Measurements from ENCODE around the gene CTSH.
"Not testable (repeated sequence)": the region's sequence is repeated elsewhere in the genome, so short reads cannot be mapped to it uniquely, and the experiment has no call there.

CTSH gene

GRCh38 chr15:78880813-78881212 is 64.0 kb downstream of the CTSH start:
- DNase-seq (ENCODE audit: low spot score): no peak

DNA sequence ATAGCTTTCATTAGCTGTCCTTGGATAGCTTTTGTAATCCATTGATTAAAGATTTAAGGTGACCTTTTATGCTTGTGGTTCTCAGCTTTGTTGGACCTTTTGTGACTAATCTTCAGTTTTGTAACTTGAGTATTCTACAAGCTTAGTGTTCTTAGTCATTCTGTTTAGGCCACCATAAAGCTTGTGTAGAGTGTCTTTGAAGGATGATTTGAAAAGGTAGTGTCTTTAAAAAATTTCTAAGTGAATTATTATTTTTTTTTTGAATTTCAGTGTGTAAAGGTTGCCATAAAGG is 64.7 kb downstream of the CTSH start:
- DNase-seq (ENCODE audit: low spot score): no peak

- no peak for DNase-seq (ENCODE audit: low spot score)
These were observed 65.2 kb downstream of the CTSH start for GRCh38 chr15:78879517-78880241.

- no peak for DNase-seq (ENCODE audit: low spot score)
These were observed 66.5 kb downstream of the CTSH start for GRCh38 chr15:78878356-78878755.

DNA sequence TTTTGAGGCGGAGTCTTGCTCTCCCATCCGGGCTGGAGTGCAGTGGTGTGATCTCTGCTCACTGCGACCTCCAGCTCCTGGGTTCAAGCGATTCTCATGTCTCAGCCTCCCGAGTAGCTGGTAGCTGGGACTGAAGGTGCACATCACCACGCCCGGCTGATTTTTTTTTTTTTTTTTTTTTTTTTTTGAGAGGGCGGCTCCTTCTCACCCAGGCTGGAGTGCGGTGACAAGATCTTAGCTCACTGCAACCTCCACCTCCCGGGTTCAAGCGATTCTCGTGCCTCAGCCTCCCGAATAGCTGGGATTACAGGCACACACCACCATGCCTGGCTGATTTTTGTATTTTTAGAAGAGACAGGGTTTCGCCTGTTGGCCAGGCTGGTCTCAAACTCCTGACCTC is 67.9 kb downstream of the CTSH start:
- not testable (repeated sequence) for DNase-seq (ENCODE audit: low spot score)

DNA sequence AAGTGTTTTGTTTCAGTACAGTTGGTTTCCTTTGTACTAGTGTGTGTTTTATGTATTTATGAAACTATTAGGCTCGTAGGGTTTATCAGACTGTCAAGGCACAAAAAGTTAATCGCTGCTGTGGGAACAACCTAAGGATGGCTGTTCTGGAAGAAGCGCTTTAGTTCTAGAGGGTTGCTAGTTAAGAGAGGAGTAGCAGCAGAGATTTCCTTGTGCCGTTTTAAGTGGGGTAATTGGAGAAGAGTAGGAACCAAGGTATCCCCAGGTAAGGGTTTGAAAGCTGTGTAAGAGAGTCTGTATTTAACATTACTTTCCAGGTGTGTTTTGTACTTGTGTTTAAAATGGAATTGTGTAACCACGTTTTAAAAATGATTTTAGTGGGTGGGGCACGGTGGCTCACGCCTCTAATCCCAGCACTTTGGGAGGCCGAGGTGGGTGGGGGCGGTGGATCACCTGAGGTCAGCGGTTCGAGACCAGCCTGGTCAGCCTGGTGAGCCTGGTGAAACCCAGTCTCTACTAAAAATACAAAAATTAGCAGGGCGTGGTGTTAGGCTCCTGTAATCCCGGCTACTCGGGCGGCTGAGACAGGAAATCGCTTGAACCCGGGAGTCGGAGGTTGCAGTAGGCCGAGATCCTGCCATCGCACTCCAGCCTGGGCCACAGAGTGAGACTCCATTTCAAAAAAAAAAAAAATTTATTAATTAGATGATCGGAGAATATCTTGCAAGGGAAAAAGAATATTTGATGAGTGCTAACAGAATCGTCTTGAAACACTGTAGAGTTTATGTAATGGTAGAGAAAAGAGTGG is 69.5 kb downstream of the CTSH start:
- DNase-seq (ENCODE audit: low spot score): no peak

DNA sequence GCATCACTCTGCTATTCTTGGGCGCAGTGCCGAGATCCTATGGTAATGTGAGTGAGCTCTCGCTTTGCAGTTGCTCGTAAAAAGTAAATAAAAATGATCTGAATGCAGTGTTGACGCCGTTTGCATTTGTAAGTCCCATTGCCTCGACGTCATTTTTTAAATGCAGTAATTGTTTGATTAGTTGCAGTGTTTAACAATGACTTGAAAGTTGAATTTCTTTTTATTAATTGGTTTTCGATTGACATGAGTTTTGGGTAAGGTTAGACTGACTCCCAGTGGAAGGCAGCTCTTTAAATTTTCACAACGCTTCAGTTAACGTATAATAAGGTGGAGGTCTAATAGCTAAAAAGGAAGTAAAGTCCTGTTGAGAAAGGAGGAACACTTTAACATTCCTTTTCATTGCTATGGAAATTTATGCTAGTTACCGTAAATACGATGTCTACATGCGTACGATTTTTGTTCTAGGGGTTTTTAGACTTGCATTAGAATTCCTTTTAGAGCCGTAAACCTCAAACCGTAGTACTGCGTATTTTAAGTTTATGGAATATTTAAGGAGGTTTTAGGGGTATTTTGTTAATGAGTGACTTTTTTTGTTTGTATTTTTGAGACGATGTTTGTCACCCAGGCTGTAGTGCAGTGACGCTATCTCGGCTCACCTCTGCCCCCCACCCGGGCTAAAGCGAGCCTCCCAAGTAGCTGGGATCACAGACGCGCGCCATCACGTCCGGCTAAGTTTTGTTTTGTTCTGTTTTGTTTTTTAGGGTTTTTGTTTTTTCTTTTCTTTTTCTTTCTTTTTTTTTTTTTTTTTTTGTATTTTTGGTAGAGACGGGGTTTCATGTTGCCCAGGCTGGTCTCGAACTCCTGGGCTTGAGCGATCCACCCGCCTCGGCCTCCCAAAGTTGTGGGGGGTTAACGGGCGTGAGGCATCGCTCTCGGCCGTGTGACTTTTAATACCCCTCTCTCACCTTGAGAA is 70.8 kb downstream of the CTSH start:
- DNase-seq (ENCODE audit: low spot score): no peak

- DNase-seq (ENCODE audit: low spot score): peak; percentile 96
These were observed 71.7 kb downstream of the CTSH start for GRCh38 chr15:78872972-78873792.

- DNase-seq (ENCODE audit: low spot score): peak; percentile 99
These were observed 72.5 kb downstream of the CTSH start, which contains the start of gene MORF4L1 for GRCh38 chr15:78872155-78872971. Gene MORF4L1 (plus strand): TSS chr15:78872890. CDS start chr15:78873018, 128 bp downstream.

- DNase-seq (ENCODE audit: low spot score): not testable (repeated sequence)
These were observed 73.2 kb downstream of the CTSH start for GRCh38 chr15:78871483-78872127.
